LNCAP (cell line): Measurements from ENCODE around the gene CHRNB1.

Experiments
- CTCF ChIP-seq: fragments of 450-650 bp; IDR thresholded peaks from 2 replicates; pipeline ENCODE4 v1.5.1; 2017; ENCODE audit warnings: mild to moderate bottlenecking

The CHRNB1 gene

GRCh38 chr17:7440834-7441195, 4.0 kb upstream of the CHRNB1 start:
- no peak for TF ChIP-seq CTCF

DNA sequence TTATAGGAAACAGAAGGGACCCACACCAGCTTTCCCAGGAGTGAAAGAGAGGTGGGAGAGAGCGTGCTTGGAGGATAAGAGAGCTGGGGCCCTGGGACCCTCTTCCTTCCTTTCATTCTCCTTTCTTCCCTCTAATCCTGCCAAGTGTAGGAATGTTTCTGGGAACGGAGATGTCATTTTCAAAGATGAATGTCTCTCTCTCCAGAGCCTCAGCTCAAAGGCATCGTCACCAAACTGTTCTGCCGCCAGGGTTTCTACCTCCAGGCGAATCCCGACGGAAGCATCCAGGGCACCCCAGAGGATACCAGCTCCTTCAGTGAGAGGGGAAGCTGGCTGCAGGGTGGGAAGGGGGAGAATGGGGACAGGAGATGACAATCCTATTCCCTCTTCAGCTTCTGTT, 3.6 kb upstream of the CHRNB1 start:
- TF ChIP-seq CTCF = no peak

- TF ChIP-seq CTCF = no peak
These were observed 2.7 kb upstream of the CHRNB1 start for GRCh38 chr17:7442142-7442541.

GRCh38 chr17:7443499-7444485, 1.1 kb upstream of the CHRNB1 start:
- no peak for TF ChIP-seq CTCF

- no peak for TF ChIP-seq CTCF
These were observed 733 bp downstream of the CHRNB1 start for GRCh38 chr17:7445619-7445968.

DNA sequence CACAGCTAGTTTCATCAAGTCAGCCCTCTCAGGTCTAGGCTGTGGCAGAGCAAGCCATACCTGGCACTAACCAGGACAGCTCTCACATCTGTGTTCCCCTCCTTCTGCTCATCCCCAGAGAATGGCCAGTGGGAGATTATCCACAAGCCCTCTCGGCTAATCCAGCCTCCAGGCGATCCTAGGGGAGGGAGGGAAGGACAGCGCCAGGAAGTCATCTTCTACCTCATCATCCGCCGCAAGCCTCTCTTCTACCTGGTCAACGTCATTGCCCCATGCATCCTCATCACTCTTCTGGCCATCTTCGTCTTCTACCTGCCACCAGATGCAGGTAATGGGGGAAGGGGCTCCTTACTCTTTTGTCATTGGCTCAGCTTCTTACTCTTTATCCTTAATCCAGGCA, 3.6 kb downstream of the CHRNB1 start:
- no peak for TF ChIP-seq CTCF

DNA sequence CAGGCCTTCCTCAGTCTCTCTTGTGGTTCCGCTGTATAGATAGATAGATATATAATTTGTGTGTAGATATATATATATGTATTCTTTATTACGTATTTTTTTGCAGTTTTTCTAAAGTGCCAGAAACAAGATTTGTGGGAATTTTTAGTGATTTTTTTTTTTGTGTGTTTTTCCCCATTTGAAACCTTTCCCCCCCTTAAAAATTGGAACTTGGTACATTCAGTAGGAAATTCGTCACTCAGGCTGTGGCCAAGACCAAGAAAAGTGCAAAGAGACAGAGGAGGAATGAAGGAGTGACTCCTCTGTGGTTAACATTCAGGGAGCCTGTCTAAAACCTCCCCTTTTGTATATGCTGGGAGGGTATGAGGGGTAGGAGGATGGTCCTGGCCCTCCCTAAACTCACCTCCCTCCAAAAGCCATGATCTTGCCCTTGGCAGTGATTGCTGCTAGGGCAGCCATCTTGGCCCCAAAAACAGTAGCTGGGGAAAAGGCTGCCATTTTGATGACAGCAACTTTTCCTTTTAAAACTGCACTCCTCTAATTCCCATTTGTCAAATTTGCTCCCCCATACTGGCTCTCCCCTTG, 15.2 kb downstream of the CHRNB1 start:
- TF ChIP-seq CTCF = no peak
